A549 treated with CpdA at 1 μM for 4 hours (cell line): ENCODE measurements around the gene SULT2B1. TPM values are rescaled to one million over a fixed set of nuclear protein-coding genes. Genes with fewer than 3 reads are reported as not detected.

Experiments
- total RNA-seq: library from RNA; stranded (reverse); fragments of 200-300 nt; extraction: Qiagen RNA extraction; gene quantifications from 5 replicates; pipeline ENCODE4 v1.2.3, GENCODE V29; 2022; ENCODE audit warnings: low read depth

Gene SULT2B1
- 12.3 to 17.8 TPM (median 15.5 TPM) in 5 replicates for total RNA-seq

DNA sequence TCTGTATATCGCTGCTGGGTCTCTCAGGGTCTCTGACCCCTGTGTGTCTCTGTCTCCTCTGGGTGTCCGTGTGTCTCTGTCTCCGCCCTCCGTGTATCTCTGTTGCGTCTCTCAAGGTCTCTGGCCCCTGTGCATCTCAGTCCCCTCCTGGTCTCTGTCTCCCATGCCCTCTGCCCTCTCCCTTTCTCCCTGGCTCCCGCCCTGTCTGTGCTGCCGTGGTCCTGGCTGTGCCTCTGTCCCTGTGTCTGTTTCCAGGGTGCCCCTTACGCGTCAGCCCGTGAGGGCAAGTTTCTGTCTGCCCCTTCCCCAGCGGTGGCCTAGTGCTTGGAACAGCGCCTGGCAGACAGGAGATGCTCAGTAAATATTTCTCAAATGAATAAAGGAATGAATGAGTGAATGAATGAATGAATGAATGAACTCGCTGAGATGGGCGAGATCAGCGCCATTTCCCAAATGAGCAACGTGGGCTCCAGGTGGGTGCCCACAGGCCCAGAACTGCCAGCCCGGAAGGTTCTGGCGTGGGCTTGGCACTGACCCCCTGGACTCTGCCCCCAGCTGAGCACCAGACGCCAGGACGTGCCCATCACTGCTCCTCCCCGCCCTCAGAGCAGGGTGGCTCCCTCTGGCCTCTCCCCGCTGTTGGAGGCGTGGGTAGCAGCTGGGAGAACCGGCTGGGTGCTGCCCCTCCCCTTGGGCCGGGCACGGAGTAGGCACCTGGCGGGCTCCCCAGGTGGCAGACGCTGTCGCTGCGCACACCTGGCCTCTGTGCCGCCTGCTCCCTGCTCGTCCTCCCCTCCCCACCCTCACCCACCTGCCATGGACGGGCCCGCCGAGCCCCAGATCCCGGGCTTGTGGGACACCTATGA lies at the start of gene SULT2B1:
Gene SULT2B1, plus strand, starts transcription at position 736 of the 866 bp plus-strand sequence. Its CDS starts 81 bp downstream, at position 817.

DNA sequence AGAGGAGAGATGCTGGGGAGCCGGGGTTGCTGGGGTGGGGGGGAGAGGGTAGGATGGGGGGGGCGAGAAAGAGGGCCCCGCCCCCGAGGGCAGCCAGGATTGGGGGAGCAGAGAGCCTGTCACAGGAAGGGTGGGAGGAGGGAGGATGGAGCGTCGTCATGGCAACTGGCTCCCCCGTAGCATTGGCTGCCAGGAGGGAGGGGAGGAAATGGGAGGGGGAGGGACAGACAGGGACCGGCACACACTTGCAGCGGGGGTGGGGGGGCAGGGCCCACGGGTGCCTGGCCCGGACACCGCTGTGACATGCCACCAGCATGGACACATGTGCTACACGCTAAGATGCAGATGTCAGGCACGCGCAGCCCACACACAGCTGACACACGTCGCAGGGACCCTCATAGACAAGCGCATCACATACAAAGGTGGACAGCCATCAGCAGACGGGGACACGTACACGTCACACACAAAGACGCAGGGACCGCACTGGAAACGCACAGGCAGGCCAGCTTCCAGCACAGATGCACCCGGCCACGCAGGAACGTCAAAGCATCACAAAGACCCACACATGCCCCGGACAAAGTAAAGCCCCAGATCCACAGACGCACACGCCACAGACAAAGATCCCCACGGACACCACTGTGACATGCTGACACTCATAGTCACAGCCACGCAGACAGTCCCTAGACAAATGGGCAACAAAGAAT lies 40.0 kb upstream of the SULT2B1 start, which contains the start of gene LMTK3:
Gene LMTK3, minus strand, starts transcription at position 36 of the 704 bp plus-strand sequence. CDS start 259 bp downstream, outside the sequence.

DNA sequence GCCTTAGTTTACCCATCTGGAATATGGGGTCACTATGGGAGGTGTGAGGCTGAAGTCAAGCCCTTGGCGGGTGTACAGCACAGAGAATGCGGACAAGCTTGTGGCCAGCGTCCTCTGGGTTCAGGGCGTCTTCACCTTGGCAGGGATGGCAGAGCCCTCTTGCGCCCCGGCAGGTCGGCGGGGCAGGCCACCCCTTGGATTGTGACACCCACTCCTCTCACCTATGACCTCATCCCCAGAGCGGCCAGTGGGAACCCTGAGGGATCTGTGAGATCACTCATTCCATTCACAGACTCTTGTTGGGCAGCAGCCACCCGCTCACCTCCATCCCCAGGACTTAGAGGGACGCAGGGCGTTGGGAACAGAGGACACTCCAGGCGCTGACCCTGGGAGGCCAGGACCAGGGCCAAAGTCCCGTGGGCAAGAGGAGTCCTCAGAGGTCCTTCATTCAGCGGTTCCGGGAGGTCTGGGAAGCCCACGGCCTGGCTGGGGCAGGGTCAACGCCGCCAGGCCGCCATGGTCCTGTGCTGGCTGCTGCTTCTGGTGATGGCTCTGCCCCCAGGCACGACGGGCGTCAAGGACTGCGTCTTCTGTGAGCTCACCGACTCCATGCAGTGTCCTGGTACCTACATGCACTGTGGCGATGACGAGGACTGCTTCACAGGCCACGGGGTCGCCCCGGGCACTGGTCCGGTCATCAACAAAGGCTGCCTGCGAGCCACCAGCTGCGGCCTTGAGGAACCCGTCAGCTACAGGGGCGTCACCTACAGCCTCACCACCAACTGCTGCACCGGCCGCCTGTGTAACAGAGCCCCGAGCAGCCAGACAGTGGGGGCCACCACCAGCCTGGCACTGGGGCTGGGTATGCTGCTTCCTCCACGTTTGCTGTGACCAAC lies 54.7 kb downstream of the SULT2B1 start, which contains the start of gene SPACA4:
Gene SPACA4, plus strand, starts transcription at position 280 of the 896 bp plus-strand sequence. Its CDS starts 237 bp downstream, at position 517.

DNA sequence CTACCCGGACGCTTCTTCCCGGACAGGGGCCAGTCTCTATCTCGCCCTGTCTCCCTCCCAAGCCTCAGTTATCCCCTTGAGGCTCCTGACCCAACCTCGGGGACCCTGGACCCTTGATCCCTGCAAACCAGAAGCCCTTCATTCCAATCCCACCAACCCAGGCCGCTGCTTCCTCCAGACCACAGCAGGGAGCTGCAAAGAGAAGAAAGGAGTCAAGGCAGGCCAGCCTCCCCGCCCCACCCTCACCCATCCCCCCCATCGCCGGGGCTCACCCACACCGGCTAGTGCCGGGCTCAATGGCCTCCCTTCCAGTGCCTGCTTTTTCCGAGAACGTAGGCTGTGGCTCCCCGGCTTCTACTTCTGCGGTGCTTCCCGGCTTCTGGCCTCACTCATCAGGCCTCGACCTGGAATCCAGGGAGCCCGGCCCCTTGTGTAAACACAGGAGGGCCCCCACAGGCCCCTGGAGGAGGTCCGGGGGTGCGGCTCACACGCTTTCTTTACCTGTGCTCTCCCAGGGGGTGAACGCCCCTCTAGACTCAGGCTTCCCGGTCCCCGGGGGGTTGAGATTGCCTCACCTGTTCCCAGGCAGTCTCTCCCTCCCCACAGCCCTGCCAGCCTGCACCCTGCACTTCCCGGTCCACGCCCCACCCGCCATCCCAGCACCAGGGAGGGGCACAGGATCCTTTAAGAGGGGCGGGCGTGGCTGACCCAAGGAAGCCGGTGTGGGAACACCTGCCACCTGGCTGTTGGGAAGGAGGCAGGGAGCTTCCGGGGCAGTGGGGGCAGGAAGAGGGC lies 62.7 kb downstream of the SULT2B1 start, which contains the start of gene FAM83E:
Gene FAM83E, minus strand, starts transcription at position 641 of the 795 bp plus-strand sequence. CDS start 1,704 bp downstream, outside the sequence.

DNA sequence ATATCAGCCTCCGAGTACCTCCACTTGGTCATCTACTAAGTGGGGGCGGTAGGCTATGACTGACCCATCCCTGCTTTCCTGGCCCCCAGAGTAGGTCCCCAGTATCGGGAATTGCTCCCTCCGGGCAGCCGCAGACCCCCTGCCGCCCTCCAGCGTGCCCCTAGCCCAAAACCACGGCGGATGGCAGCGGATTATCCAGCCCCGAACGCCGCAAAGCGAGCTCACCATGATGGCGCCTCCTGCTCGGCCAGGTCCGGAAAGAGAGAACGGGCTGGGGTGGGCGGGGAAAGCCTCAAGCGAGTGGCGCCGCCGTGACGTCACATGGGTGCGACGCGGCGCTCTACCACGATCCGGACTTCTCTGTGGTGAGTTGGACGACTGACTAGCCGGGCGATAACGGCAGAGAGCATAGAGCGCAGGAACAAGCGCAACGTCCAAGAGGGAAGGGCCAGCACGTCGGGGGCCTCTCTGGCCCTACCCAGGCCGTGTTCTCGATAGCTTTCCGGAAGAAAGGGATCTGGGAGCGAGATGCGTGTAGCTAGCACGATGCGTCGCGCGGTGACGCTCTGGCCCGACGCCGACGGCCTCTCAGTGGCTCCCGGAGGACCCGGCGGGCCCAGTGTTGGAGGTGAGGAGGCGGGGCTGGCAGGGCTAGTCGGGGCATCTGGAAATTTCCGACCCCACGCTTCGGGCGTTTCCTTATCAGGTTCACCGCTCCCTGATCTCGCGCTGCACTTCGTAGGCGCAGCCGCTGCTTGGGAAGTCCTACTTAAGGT lies 67.1 kb downstream of the SULT2B1 start, which contains the start of the genes RPL18 and SPHK2:
Gene RPL18, minus strand, starts transcription at position 263 of the 776 bp plus-strand sequence. Its CDS starts 35 bp downstream, at position 228.
Gene SPHK2, plus strand, starts transcription at position 591 of the 776 bp plus-strand sequence. CDS start 1,009 bp downstream, outside the sequence.

DNA sequence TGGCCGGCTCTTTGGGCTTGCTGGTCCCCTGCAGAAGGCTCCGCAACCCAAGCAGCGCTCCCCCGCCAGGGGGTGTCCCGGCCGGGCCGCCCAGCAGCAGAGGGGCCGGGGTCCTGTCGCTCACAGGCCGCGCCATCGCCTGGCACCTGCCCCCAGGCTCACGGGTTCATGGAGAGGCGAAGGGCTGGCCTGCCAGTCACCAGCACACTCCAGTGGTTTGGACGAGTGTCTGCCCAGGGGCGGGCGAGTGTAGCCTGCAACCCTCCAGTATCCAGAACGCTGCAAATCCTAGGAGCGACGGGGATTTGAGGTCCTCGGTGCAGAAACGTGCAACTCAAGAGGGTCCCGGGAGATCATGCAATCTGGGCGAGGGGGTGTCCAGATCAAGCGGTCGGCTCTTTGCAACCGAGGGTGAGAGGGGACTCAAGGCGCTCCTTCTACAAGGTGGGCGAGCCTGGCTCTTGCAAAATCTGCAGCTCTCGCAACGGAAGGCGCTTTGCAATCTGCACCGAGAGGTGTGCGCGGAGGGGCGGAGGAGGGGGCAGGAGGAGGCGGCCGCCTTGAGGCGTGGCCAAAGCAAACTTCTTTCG lies 85.0 kb downstream of the SULT2B1 start, which contains the start of gene DBP:
Gene DBP, minus strand, starts transcription at position 521 of the 590 bp plus-strand sequence. Its CDS starts 385 bp downstream, at position 136.

DNA sequence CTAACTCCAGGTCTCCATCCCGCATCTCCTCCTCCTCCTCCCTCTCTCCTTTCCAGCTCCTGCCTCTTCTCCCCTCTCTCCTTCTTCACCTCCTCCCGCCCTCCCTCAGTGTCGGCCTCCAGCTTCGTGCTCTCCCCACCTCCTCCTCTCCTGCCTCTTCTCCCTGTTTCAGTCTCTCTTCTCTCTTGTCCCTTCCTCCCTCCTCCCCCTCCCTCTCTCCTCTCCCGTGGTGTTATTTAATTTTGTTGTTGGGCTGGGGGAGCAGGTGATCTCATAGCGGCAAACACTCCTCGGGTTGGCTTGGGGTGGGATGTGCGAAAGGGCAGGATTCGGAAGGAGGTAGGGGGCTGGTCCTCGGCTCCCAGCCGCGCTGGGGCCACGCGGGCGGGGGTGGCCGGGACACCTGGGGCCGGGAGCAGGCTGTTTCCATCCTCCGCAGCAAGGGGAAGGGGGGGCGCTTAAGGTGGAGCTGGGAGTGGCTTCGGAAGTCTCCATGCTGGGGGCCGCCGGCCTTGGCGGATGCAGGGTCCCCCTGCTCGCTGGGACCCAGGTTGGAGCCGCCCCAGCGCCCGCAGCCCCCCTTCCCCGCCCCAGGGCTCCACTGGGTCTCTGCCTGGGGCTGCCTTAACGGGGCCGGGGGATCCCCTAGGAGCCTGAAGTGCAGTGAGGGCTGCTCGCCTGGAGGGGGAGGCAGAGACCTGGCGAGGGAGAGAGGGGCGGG lies 94.2 kb downstream of the SULT2B1 start, which contains the start of gene CA11:
Gene CA11, minus strand, starts transcription at position 187 of the 721 bp plus-strand sequence. CDS start 555 bp downstream, outside the sequence.

Other genes with a start within 250 kb of the SULT2B1 start
- 462 to 509 TPM (median 474 TPM) in 5 replicates for gene EMP3, start 226.6 kb upstream of the SULT2B1 start, total RNA-seq
- 3.1 to 5.4 TPM (median 4.7 TPM) in 5 replicates for gene TMEM143, start 188.2 kb upstream of the SULT2B1 start, total RNA-seq
- 2.2 to 4.0 TPM (median 3.3 TPM) in 5 replicates for gene SYNGR4, start 187.8 kb upstream of the SULT2B1 start, total RNA-seq
- gene KDELR1, start 160.6 kb upstream of the SULT2B1 start, total RNA-seq = 379 to 446 TPM (median 415 TPM) in 5 replicates
- 7.2 to 10.9 TPM (median 9.5 TPM) in 5 replicates for gene GRIN2D, start 158.5 kb upstream of the SULT2B1 start, total RNA-seq
- gene GRWD1, start 106.2 kb upstream of the SULT2B1 start, total RNA-seq = 101 to 132 TPM (median 125 TPM) in 5 replicates
- gene KCNJ14, start 96.6 kb upstream of the SULT2B1 start, total RNA-seq = 1.4 to 2.0 TPM (median 1.6 TPM) in 5 replicates
- 48.9 to 61.7 TPM (median 55.6 TPM) in 5 replicates for gene CYTH2, start 82.8 kb upstream of the SULT2B1 start, total RNA-seq
- 2.7 to 4.7 TPM (median 4.4 TPM) in 5 replicates for gene LMTK3, start 40.3 kb upstream of the SULT2B1 start, total RNA-seq
- 0.07 TPM in 1 of 5 replicates, not detected in the others for gene SPACA4, start 54.6 kb downstream of the SULT2B1 start, total RNA-seq
- 0.13 to 0.66 TPM (median 0.17 TPM) in 4 of 5 replicates, not detected in the other for gene FAM83E, start 62.9 kb downstream of the SULT2B1 start, total RNA-seq
- gene RPL18, start 67.0 kb downstream of the SULT2B1 start, total RNA-seq = 3,161 to 3,592 TPM (median 3,413 TPM) in 5 replicates
- 10.2 to 19.0 TPM (median 17.9 TPM) in 5 replicates for gene SPHK2, start 67.3 kb downstream of the SULT2B1 start, total RNA-seq
- 1.4 to 3.5 TPM (median 2.5 TPM) in 5 replicates for gene DBP, start 85.2 kb downstream of the SULT2B1 start, total RNA-seq
- gene CA11, start 94.0 kb downstream of the SULT2B1 start, total RNA-seq = 8.7 to 12.3 TPM (median 9.7 TPM) in 5 replicates
- gene NTN5, start 120.8 kb downstream of the SULT2B1 start, total RNA-seq = 0.10 to 0.25 TPM (median 0.20 TPM) in 4 of 5 replicates, not detected in the other
- not detected in 5 replicates for gene FUT2, start 143.8 kb downstream of the SULT2B1 start, total RNA-seq
- gene MAMSTR, start 167.6 kb downstream of the SULT2B1 start, total RNA-seq = 0.35 to 0.71 TPM (median 0.51 TPM) in 5 replicates
- 0.35 to 0.87 TPM (median 0.43 TPM) in 5 replicates for gene RASIP1, start 188.4 kb downstream of the SULT2B1 start, total RNA-seq
- gene IZUMO1, start 194.7 kb downstream of the SULT2B1 start, total RNA-seq = not detected in 5 replicates
- 0.07 to 0.09 TPM (median 0.07 TPM) in 4 of 5 replicates, not detected in the other for gene FUT1, start 200.5 kb downstream of the SULT2B1 start, total RNA-seq
- gene FGF21, start 203.4 kb downstream of the SULT2B1 start, total RNA-seq = 0.08 TPM in 1 of 5 replicates, not detected in the others